Measurements from ENCODE around the gene NPBWR2. TPM values are rescaled to one million over a fixed set of nuclear protein-coding genes. Genes with fewer than 3 reads are reported as not detected.

The NPBWR2 gene
- total RNA-seq, 1 experiment from 2014 or later, result not detected

- Histone ChIP-seq H3K27ac (ENCODE audit: low read depth, low read length) (no peak overlapping the region), H3K4me2 (ENCODE audit: low read length) (no peak overlapping the region), H3K4me3 (replicated peaks in 1 of 2; ENCODE audit: low read depth in 1 of 2, low read length in 2 of 2) (no peak overlapping the region), H3K9me3 (ENCODE audit: control insufficient read depth in 1 of 2, insufficient read depth in 1 of 2, low read depth in 1 of 2, low read length in 2 of 2) (no peaks in the 10 kb centered on the region; a peak in 1 of 4 replicates), H4K20me1 (ENCODE audit: insufficient read depth) (no peaks in the 10 kb centered on the region), H2AFZ (ENCODE audit: low read depth, low read length, poor library complexity, severe bottlenecking) (no peak overlapping the region), H3K9me2 (ENCODE audit: insufficient read depth) (no peaks in the 10 kb centered on the region), H3K27me3 (ENCODE audit: insufficient read depth, low read length) (no peaks in the 10 kb centered on the region), H3K36me3 (ENCODE audit: control insufficient read depth in 1 of 2, insufficient read depth in 2 of 2, low read length in 2 of 2) (no peaks in the 10 kb centered on the region), H3K9ac (ENCODE audit: low read length) (no peak overlapping the region), H3K79me2 (ENCODE audit: insufficient read depth, low read length) (peaks cover 9% of the 10 kb centered on the region; the same call in 1 of the 2 replicates), H3K4me1 (ENCODE audit: control insufficient read depth in 1 of 2, insufficient read depth in 2 of 2, low read length in 2 of 2) (peaks cover 14 to 21% of the 10 kb centered on the region in 2 experiments)
- POLR2A ChIA-PET, result no interaction called here
- RAD21 ChIA-PET (ENCODE audit: low non-redundant PET in 1 of 2, low total read pairs in 2 of 2, uncharacterized antibody in 2 of 2, unreplicated experiment in 2 of 2), result no interaction called here
- no peak for ATAC-seq
- TF ChIP-seq JUND (IDR thresholded peaks at IDR 0.05) (no peak), EZH2phosphoT487 (IDR thresholded peaks at IDR 0.05; ENCODE audit: borderline replicate concordance) (no peak), FOSL1 (IDR thresholded peaks at IDR 0.05; ENCODE audit: low read depth) (no peak)
- TF ChIP-seq, protein P1, sequence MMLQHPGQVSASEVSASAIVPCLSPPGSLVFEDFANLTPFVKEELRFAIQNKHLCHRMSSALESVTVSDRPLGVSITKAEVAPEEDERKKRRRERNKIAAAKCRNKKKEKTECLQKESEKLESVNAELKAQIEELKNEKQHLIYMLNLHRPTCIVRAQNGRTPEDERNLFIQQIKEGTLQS (IDR thresholded peaks at IDR 0.05), result no peak
- BruUV-seq (replicated peaks), result no TSS peak
- no peak for DNase-seq (ENCODE audit: low read depth, low spot score)
- CTCF ChIA-PET, result no interaction called here
- intact Hi-C loops (cut with micrococcal nuclease), result no loop called here
Observed at GRCh38 chr20:64082126-64082731, 25.1 kb downstream of the NPBWR2 start.

DNA sequence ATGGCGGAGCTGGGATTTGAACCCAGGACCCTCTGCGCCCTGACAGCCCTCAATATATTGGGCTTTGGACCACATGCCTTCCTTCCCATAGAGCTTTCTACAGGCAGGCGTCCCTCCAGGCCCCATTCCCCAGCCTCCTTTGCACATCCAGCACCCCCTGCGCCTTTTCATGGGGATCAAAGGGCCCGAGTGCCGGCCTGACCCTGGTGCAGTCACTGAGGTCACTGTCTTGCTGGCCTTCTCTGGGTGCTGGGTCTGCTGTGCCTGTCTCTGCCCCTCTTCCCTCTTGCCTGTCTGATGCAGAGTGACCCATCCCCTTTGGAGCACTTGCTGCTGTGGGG, 25.8 kb downstream of the NPBWR2 start:
- DNase-seq (ENCODE audit: low read depth, low spot score) (no peak), ATAC-seq (no peak)
- Histone ChIP-seq H2AFZ (ENCODE audit: low read depth, low read length, poor library complexity, severe bottlenecking) (no peak overlapping the region), H3K9me3 (ENCODE audit: control insufficient read depth in 1 of 2, insufficient read depth in 1 of 2, low read depth in 1 of 2, low read length in 2 of 2) (no peaks in the 10 kb centered on the region; a peak in 1 of 4 replicates), H4K20me1 (ENCODE audit: insufficient read depth) (no peaks in the 10 kb centered on the region), H3K9me2 (ENCODE audit: insufficient read depth) (no peaks in the 10 kb centered on the region), H3K4me3 (replicated peaks in 1 of 2; ENCODE audit: low read depth in 1 of 2, low read length in 2 of 2) (no peak overlapping the region), H3K9ac (ENCODE audit: low read length) (no peak overlapping the region), H3K4me1 (ENCODE audit: control insufficient read depth in 1 of 2, insufficient read depth in 2 of 2, low read length in 2 of 2) (peaks cover 14 to 21% of the 10 kb centered on the region in 2 experiments), H3K27ac (ENCODE audit: low read depth, low read length) (no peak overlapping the region), H3K27me3 (ENCODE audit: insufficient read depth, low read length) (no peaks in the 10 kb centered on the region), H3K4me2 (ENCODE audit: low read length) (no peak overlapping the region), H3K79me2 (ENCODE audit: insufficient read depth, low read length) (peaks cover 9% of the 10 kb centered on the region; the same call in 1 of the 2 replicates), H3K36me3 (ENCODE audit: control insufficient read depth in 1 of 2, insufficient read depth in 2 of 2, low read length in 2 of 2) (no peaks in the 10 kb centered on the region)
- ChIA-PET RAD21 (ENCODE audit: low non-redundant PET in 1 of 2, low total read pairs in 2 of 2, uncharacterized antibody in 2 of 2, unreplicated experiment in 2 of 2) (no interaction called here), CTCF (interaction anchor here (1.1 kb wide), 1 partner anchor 21 kb away, joined by 3 read pairs; no protein-coding TSS in a partner anchor), POLR2A (no interaction called here)
- BruUV-seq (replicated peaks), result no TSS peak
- intact Hi-C loops (cut with micrococcal nuclease), result no loop called here
- TF ChIP-seq POLR2A (IDR thresholded peaks at IDR 0.05; ENCODE audit: borderline replicate concordance, extremely low read depth, insufficient read depth, insufficient read length), result no peak
- TF ChIP-seq ELF1 (IDR thresholded peaks at IDR 0.05; ENCODE audit: borderline replicate concordance, low read depth), result no peak
- TF ChIP-seq CTCF (IDR thresholded peaks at IDR 0.05 in 2 of 3, conservative IDR thresholded peaks at IDR 0.05 in 1 of 3; ENCODE audit: borderline replicate concordance in 1 of 3, insufficient read depth in 1 of 3, low read depth in 2 of 3, low read length in 2 of 3), result no peak
- TF ChIP-seq EGR1 (IDR thresholded peaks at IDR 0.05; ENCODE audit: low read depth), result no peak
- TF ChIP-seq RAD21 (IDR thresholded peaks at IDR 0.05; ENCODE audit: low read depth), result no peak
- no peak for TF ChIP-seq EZH2 (IDR thresholded peaks at IDR 0.05)
- no peak for TF ChIP-seq SP1 (IDR thresholded peaks at IDR 0.05; ENCODE audit: low read depth)
- TF ChIP-seq YY1 (IDR thresholded peaks at IDR 0.05; ENCODE audit: extremely low read depth, insufficient replicate concordance, low read depth, low read length), result no peak
- TF ChIP-seq TCF7L2 (IDR thresholded peaks at IDR 0.05; ENCODE audit: borderline replicate concordance, extremely low read depth, insufficient read depth, insufficient read length), result no peak
- TF ChIP-seq REST (IDR thresholded peaks at IDR 0.05; ENCODE audit: low read depth), result no peak
- no peak for TF ChIP-seq EZH2phosphoT487 (IDR thresholded peaks at IDR 0.05; ENCODE audit: borderline replicate concordance)
- TF ChIP-seq SIN3A (IDR thresholded peaks at IDR 0.05; ENCODE audit: low read depth), result no peak
- no peak for TF ChIP-seq ZFX (IDR thresholded peaks at IDR 0.05)
